HG03460 (cell line): ENCODE data around the gene SNPH.

Source experiments
- ATAC-seq: cut with Tn5 transposase; IDR thresholded peaks from one replicate; pipeline ENCODE4 v1.9.1; 2021; ENCODE audit not compliant: unreplicated experiment

Gene SNPH

DNA sequence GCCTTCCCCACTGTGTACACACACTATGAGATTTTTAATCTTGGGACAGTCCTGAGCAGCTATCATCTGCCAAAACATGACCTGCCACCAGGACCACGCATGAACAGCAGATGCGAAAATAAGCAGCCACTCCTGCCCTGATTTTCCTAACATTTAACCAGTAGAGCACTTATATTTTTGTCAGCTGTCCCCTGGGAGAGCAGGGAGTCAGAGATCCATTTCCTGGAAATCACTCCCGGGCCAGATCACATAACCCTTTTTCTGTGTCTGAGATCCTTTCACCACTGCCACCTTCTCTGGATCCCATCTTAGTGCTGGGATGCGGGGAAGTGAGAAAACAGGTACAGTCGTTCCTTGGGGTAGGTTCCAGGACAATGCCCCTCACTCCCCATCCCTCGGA lies 57.2 kb downstream of the SNPH start:
- no peak for ATAC-seq

- no peak for ATAC-seq
Measured at GRCh38 chr20:1323830-1324597, 57.9 kb downstream of the SNPH start.

- no peak for ATAC-seq
Measured at GRCh38 chr20:1324598-1325172, 58.6 kb downstream of the SNPH start.

- ATAC-seq: peak; percentile 78
Measured at GRCh38 chr20:1325173-1326030, 59.3 kb downstream of the SNPH start.

GRCh38 chr20:1326031-1326930 lies 60.2 kb downstream of the SNPH start:
- ATAC-seq: no peak

DNA sequence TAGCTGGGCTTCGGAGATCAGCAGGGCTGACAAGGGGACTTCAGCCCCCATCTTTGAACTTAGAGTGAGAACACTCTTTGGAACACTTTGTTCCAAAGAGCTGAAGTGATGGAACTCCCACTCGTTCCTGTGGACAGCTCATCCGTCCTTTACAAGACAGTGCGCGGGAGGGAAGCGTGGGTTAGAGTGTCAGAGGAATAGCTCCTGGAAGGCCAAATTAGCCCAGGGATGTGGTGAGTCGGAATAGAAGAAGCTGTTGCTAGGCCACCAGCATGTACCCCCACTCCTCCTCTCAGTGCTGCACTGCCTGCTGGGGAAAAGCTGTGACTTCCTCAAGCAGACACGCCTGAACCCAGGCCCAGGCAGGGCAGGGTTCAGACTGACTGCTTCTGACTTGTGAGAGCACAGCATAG lies 61.2 kb downstream of the SNPH start:
- no peak for ATAC-seq

DNA sequence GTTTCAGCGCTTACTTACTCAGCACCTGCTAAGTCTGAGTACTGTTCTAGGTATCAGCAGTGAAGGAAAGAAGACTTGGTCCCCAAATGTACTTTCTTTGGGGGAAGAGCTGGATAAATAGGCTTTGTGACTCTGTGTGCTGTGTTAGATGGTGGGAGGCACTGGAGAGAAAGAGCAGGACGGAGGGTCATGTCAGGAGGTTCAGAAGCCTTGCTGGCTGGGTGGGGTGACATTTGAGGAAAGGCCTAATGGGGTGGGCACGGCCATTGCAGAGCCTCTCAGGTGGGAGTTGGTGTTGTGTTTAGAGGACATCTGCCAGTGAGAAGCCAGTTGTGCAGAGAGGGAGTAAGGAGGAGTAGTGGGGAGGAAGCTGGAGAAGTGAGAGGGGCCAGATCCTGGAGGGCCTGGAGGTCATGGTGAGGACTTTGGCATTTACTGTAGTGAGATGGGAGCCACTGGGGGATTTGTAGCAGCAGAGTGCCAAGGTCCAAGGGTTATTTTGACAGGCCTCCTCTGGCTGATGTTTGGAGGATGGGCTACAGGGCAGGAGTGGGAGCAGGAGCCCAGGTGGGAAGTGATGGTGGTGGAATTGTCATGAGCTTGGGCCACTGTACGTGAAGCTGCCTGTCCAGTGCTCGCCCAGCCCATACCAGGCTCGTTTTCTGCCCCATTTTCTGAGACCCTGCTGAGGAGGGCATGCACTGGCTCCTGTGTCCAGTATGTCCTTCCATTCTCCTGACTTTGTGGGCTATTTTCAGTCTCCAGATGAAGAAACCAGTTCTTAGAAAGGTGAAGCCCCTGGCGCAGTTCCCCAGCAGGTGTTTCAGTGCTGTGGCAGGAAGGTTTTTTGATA lies 62.0 kb downstream of the SNPH start:
- ATAC-seq: no peak

DNA sequence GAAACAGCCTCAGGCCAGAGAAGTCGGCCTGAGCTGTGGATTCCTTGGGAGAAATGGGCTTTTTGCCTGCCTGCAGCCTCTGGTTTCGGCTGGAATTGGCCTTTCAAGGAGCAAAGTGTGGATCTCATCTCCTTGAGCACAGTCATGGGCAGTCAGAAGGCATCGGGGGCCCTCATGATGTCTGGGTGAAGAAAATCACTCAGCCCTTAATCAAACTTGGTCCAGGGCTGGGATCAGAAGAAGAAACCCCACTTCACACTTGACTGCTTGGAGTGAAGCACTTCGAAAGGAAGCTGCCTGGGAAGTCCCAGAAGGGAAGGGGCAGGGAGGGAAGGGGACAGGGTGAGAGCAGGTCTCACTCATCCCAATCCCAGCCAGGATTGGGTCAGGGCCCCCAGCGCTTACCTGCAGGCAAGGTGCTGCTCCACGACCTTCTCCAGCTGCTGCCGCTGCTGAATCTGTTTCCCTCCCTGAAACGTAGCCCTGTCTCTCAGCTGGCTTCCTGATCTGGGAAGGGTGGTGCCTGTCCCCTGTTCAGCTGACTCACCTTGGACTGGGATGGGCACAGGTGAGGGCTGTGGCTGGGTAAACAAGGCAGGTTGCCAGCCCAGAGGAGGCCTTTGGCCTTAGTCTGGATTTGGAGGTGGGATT lies 62.7 kb downstream of the SNPH start, which contains the start of gene SDCBP2:
SDCBP2 (minus strand) TSS at position 460 of the 651 bp plus-strand sequence. CDS start 8,723 bp downstream, outside the sequence.
- no peak for ATAC-seq

- ATAC-seq: no peak
Measured at GRCh38 chr20:1330075-1330830, 64.2 kb downstream of the SNPH start.

DNA sequence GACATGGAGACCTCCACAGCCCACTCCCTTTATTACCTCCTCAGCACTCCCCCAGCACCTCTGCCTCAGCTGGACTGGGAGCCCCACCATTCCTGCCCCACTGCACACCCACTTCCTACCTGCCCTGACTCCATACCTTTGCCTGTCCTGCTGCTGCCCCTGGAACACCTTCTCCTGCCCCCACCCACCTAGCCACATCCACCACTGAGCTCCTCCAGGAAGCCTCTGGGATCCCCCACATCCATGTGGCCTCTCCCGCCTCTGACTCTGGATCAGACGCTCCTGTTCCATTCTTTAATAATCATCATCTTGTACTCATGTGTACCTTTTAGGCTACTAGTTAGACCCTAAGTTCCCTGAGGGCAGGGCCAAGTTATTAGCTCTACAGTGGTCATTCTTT lies 65.0 kb downstream of the SNPH start:
- no peak for ATAC-seq

DNA sequence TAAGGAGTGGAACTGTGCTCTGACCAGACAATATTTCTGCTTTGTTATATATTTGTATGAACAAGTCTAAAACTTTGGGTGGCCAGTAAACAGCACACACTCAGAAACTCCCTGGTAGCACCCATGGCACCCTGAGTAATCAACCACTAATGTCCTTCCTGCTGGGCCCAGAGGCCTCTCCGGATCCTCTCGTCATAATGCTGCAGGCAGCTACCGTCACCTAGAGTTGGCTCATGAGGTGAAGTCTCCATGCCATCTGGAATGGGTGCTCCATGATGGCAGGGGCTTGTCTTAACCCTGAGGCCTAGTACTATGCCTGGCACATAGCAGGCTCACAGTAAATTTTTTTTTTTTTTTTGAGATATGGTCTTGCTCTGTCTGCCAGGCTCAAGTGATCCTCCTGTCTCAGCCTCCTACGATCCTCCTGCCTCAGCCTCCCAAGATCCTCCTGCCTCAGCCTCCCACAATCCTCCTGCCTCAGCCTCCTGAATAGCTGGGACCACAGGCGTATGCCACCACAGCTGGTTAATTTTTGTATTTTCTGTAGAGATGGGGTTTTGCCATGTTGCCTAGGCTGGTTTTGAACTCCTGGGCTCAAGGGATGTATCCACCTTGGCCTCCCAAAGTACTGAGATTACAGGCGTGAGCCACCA lies 65.8 kb downstream of the SNPH start:
- ATAC-seq: no peak

DNA sequence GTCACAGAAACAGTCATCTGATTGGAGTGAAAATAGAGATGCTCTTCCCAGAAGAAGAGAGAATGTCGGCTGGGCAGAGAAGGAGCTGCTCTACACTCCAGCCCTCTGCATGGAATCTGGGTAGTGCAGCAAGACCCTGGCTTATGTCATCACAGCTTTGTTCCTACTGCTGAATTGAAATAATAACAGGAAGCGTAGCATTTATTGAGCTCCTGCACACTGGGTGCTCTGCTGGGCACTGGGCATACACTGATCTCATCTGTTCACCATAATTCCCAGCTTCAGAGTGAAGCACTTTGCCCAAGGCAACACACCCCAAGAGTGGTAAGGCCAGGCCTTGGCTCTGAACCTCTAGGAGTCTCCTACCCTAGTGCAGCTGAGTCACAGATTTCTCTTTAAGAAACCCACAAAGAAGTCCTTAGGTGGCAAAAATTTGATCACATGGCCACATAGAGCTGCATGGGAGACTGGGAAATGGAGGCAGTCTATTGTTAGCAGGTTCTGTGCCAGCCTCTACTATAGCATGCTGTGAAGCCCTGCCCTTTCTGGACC lies 66.7 kb downstream of the SNPH start:
- ATAC-seq: no peak

GRCh38 chr20:1333462-1334369 lies 67.6 kb downstream of the SNPH start:
- no peak for ATAC-seq

DNA sequence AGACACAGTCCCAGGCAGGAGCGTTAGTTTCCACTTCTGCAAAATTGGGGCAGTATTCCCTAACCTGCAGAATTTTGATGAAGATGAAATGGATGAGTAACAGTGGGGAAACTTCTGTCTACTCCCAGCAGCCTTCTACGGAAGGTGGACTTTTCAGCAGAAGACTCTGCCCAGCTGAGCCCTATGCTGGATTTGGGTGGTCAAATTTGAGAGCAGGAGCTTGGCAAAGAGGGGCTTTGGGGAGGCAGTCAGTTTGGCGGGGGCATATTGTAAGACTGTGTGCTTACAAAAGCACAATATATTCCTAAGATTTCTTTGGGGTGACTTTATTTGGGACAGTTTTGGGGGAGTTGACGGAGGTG lies 68.3 kb downstream of the SNPH start:
- ATAC-seq: no peak

- no peak for ATAC-seq
Measured at GRCh38 chr20:1334761-1335160, 68.7 kb downstream of the SNPH start.

DNA sequence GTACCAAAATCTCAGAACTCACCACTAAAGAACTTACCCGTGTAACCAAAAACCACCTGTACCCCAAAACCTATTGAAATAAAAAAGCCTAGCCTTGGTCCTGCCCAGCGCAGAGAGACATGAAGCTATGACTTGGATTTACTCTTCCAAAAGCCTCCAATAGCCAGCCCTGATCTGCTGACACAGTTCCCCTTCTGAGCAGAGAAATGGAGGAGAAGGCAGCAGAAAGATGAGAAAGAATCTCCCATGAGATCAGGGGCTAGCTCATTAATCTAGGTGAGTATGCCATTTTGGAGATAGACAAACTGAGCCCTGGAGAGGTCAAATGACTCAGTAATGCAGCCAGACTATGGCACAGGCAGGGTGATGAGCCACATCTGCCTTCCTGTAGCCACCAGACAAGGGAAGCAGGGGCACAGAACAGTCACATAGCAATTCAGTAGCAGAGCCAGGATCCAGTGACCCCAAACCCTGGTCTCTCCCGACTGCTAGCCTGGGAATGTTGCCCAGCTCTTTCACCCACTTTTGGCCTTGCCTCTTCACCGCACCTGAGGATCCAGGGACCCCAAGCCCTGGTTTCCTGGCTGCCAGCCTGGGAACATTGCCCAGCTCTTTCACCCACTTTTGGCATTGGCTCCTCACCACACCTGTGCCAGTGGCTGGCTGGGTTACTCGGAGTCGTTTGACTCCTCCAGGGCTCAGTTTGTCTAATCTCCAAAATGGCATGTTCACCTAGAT lies 70.0 kb downstream of the SNPH start:
- ATAC-seq: no peak
